ENCODE data around the gene LYRM4. TPM values are rescaled to one million over a fixed set of nuclear protein-coding genes. Genes with fewer than 3 reads are reported as not detected.

Gene LYRM4
- total and polyA plus RNA-seq, 2 experiments from 2014 or later, result 51.0 to 62.0 TPM

DNA sequence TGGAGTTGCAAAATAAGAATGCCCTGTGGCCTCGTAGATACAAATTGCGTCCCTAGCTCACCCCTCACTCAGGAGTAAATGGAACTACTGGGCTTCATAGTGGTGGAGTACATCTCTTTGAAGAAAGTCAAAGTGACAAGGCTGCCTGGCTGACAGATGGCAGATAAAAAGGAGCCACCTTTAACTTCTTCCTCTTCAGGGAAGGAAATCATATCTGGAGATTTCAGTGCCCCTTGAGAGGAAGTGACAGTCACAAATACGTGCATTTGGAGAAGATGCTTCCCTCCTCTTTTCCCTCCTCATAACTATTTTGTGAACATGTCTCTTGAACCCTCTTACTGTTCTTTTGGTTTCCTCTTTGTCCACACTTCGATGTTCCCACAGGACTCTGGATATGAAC is 132.4 kb downstream of the LYRM4 start (continued):
- TF ChIP-seq CREB1 (CRISPR knock-in tag; IDR thresholded peaks at IDR 0.05; ENCODE audit: low read depth) (no peak), POLR2AphosphoS5 (IDR thresholded peaks at IDR 0.05; ENCODE audit: low read depth) (no peak)
- TF ChIP-seq, protein P1, sequence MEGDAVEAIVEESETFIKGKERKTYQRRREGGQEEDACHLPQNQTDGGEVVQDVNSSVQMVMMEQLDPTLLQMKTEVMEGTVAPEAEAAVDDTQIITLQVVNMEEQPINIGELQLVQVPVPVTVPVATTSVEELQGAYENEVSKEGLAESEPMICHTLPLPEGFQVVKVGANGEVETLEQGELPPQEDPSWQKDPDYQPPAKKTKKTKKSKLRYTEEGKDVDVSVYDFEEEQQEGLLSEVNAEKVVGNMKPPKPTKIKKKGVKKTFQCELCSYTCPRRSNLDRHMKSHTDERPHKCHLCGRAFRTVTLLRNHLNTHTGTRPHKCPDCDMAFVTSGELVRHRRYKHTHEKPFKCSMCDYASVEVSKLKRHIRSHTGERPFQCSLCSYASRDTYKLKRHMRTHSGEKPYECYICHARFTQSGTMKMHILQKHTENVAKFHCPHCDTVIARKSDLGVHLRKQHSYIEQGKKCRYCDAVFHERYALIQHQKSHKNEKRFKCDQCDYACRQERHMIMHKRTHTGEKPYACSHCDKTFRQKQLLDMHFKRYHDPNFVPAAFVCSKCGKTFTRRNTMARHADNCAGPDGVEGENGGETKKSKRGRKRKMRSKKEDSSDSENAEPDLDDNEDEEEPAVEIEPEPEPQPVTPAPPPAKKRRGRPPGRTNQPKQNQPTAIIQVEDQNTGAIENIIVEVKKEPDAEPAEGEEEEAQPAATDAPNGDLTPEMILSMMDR (conservative IDR thresholded peaks at IDR 0.05; ENCODE audit: low read depth in 2 of 2), result no peak

DNA sequence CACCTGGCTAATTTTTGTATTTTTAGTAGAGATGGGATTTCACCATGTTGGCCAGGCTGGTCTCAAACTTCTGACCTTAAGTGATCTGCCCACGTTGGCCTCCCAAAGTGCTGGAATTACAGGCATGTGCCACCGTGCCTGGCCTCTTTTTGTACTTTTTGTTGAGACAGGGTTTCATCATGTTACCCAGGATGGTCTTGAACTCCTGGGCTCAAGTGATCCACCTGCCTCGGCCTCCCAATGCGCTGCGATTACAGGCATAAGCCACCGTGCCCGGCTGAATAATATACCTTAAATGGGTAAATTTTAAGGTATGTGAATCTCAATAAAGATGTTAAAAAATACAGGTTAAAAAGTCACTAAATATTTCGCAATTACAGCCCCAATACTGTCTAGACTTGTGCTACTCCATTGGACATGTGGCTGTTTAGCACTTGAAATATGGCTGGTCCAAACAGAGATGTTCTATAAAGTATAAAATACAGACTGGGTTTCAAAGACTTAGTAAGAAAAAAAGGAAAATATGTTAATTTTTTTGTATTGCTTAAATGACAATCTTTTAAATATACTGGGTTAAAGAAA is 133.6 kb downstream of the LYRM4 start:
- no peak for ATAC-seq
- TF ChIP-seq POLR2AphosphoS5 (IDR thresholded peaks at IDR 0.05; ENCODE audit: low read depth), result no peak
- no peak for TF ChIP-seq CREB1 (CRISPR knock-in tag; IDR thresholded peaks at IDR 0.05; ENCODE audit: low read depth)
- TF ChIP-seq ZNF462 (CRISPR knock-in tag; IDR thresholded peaks at IDR 0.05), result no peak
- no peak for TF ChIP-seq EZH2phosphoT487 (IDR thresholded peaks at IDR 0.05; ENCODE audit: unreplicated experiment)
- no peak for TF ChIP-seq EZH2 (IDR thresholded peaks at IDR 0.05; ENCODE audit: low read depth, unreplicated experiment)
- no peak for TF ChIP-seq REST (IDR thresholded peaks at IDR 0.05; ENCODE audit: unreplicated experiment)
- no peak for TF ChIP-seq ETS1 (IDR thresholded peaks at IDR 0.05)
- TF ChIP-seq ZNF114 (CRISPR knock-in tag; IDR thresholded peaks at IDR 0.05), result no peak
- TF ChIP-seq ZNF331 (CRISPR knock-in tag; IDR thresholded peaks at IDR 0.05; ENCODE audit: low read depth), result no peak
- TF ChIP-seq NANOG (IDR thresholded peaks at IDR 0.05; ENCODE audit: borderline replicate concordance), result no peak

More for the DNA sequence above, 133.6 kb downstream of the LYRM4 start:
- Mint-ChIP-seq H3K4me3 (no peak overlapping the region), H3K27ac (no peak overlapping the region), H3K27me3 (ENCODE audit: insufficient read depth, low read depth, poor library complexity) (peaks cover 3% of the 10 kb centered on the region), H3K36me3 (ENCODE audit: low read depth) (no peaks in the 10 kb centered on the region; the same call in 2 of the 3 replicates), H3K4me1 (peaks cover 42% of the 10 kb centered on the region), H3K9me3 (no peaks in the 10 kb centered on the region)
- no peaks in the 10 kb centered on the region for H3K79me2 ChIP-seq (replicated peaks; ENCODE audit: insufficient read depth)
- no peaks in the 10 kb centered on the region for H3K36me3 ChIP-seq (ENCODE audit: insufficient read depth)
- H3K9me2 ChIP-seq (ENCODE audit: insufficient read depth), result no peaks in the 10 kb centered on the region
- no peak for DNase-seq (ENCODE audit: low spot score)
- no peak overlapping the region for H3K4me3 ChIP-seq
- peaks cover 14% of the 10 kb centered on the region for H3K4me1 ChIP-seq (ENCODE audit: insufficient read depth)
- no peaks in the 10 kb centered on the region for H3F3A ChIP-seq (replicated peaks; ENCODE audit: low read depth)
- no peaks in the 10 kb centered on the region; the same call in 1 of the 2 replicates for H4K20me1 ChIP-seq (replicated peaks; ENCODE audit: insufficient read depth)
- no peak overlapping the region for H3K4me2 ChIP-seq
- no peaks in the 10 kb centered on the region for H3K27me3 ChIP-seq (ENCODE audit: insufficient read depth)
- no peak overlapping the region for H3K27ac ChIP-seq (ENCODE audit: low read depth)
- H2AFZ ChIP-seq, result no peak overlapping the region
